Right renal cortex interstitium (tissue), 3 donors: ENCODE measurements around the gene SPEG. TPM values are rescaled to one million over a fixed set of nuclear protein-coding genes. Genes with fewer than 3 reads are reported as not detected.

Experiments used
- DNase-seq, 3 donors: peaks; one replicate each; pipeline ENCODE4 v3.0.0-alpha.2; 2013; ENCODE audit warnings: low read depth in 3 of 3, low spot score in 2 of 3
- polyA plus RNA-seq, 3 donors: library from polyadenylated mRNA; unstranded; fragments of 120-200 nt; gene quantifications; one replicate each; pipeline ENCODE4 v1.2.1, GENCODE V29; 2013; ENCODE audit not compliant: insufficient read length in 3 of 3

Gene SPEG
- polyA plus RNA-seq, 3 donors: 9.2 to 11.2 (median 9.4) TPM

- DNase-seq: no peak
These were observed 56.8 kb downstream of the SPEG start for GRCh38 chr2:219491278-219491963.

- DNase-seq: no peak
These were observed 57.9 kb downstream of the SPEG start for GRCh38 chr2:219492575-219492974.

DNA sequence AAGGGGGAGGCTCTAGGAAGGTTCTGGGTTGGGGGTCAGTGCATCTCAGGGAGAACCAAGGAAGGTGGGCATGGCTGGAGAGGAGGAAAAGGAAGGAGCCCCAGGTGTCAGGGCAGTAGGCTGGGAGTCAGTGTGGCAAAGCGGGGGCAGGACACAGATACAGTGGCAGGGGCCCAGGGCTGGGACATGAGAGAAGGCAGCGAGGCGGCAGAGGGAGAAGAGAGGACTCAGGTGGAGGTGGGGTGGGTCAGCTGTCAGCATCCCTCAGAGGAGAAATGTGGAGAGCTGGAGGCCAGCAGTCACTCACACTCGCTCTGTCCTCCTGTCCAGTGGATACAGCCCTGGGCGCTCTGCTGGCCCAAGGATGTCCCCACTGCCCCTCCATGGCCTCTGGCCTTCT is 58.4 kb downstream of the SPEG start:
- DNase-seq: no peak

DNA sequence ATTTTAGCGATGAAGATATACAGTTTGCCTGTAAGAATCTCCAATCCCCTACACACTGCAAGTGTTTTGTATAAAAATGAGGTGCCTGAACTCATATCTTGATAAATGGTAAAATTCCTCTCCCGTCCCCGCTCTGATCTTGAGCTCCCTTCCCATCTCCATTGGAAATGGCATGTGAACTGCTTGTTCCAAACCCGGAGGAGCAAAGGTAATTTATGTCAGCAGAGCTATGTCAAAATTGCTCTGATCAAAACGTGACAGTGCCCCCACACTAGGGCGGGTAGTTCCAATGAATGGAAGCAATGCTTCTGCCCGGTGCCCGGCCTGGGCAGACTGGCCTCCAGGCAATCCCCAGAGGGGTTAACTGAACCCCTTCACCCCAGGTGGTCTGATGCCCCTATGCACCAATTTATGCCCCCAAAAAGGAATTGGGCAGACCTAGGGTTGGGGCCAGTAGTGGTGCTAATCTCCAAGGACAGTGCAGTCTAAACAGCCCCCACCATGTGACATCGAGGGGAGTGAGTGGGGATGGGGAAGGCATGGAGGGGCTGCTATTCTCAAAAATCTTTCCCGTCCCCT is 60.4 kb downstream of the SPEG start:
- DNase-seq: no peak

- DNase-seq: no peak
These were observed 61.0 kb downstream of the SPEG start for GRCh38 chr2:219495531-219496122.

DNA sequence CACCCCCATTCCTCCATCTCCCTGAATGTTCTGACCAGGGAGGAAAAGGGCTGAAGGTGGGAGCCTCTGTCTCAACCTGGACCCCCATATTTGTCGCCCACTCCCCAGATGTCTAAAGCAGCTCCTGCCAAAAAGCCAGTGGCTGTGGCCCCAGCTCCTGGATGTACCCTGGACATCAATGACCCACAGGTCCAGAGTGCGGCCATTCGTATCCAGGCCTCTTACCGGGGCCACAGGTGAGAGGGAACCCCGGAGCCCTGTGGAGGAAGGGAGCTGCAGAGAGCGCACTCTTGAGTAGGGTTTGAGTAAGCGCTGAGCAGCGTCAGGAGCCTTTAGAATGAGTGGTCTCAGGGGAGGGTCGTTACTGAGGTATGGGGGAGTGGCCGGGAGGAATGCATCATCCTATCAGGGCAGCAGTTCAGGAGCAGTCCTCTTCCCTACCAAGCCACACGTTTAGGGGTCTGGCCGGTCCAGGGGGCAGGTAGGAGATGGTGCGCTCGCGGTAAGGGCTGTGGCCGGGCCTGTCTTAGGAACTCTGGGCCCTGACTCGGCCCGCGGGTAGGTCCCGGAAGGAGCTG is 61.7 kb downstream of the SPEG start:
- no peak for DNase-seq

- no peak for DNase-seq
These were observed 62.3 kb downstream of the SPEG start for GRCh38 chr2:219496825-219497494.

DNA sequence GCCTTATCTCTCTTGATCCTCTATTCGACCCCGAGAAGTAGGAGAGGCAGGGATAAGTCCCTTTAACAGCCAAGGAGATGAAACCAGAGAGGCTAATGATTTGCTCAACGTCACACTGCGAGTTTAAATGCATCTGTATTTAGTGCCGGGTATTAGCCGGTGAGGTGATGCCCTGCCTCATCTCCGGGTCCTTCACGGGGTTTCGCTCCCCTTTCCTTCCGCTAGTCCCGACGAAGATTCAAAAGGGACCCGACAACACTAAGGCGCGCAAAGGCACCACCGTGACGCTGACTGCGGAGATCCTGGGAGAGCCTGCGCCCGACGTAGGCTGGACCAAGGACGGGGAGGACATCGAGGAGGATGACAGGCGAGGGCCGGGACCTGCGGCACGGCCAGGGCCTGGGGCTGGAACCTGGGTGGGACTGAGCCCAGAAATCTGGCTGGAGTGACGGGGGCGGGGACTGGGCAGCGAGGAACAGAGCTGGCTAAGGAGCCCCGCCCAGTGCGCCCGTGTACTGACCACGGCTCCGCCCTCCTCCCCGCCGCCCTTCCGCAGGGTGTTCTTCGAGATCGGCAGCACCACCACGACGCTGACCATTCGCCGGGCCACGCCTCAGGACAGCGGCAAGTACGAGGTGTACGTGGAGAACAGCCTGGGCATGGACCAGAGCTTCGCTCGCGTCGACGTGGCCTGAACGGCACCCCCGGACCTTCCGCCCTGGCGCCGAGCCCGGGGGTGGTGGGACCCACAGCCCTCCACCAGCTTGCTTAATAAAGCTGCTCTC is 63.0 kb downstream of the SPEG start:
- DNase-seq: no peak

DNA sequence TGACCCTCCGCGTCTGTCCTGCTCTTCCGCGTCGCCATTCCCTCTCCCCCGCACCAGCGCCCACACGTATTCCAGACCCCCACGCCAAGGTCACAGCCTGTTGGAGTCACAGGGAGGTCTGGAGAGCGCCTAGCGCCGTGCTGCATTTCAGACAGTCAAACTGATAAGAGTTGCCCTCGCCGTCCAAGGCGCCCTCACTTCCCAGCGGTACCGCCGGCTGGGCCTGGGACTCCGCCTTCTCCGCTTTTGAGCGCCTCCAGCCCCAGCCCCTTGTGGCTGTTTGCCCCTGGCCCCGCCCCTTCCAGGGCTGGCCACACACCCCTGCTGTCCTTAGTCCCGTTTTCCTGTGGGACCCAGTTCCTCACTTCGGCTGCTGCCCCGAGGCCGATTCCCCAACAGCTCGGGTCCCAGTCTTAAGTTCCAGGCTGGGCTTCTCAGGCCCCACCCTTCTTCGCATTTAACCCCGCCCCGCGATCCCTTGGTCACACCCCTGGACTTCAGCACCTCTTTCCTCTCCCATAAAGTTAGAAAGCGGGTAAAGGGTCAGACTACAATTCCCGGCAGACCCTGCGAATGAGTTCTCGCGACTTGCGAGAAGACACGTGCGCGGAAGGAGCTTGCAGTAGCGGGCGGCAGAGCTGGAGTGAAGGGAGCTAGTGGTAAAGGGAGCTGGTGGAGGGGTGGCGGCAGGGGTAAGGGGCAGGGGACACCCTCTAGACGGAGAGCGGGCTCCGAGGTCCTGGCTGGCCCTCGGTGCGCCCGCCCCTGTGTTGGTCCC is 63.8 kb downstream of the SPEG start, which contains the start of gene GMPPA:
TSS of gene GMPPA (plus strand) at position 612 of the 778 bp plus-strand sequence. CDS start 1,085 bp downstream, outside the sequence.
- peak; percentile 93 to 96 (median 95) for DNase-seq

- DNase-seq: no peak
These were observed 64.3 kb downstream of the SPEG start for GRCh38 chr2:219499058-219499307.

DNA sequence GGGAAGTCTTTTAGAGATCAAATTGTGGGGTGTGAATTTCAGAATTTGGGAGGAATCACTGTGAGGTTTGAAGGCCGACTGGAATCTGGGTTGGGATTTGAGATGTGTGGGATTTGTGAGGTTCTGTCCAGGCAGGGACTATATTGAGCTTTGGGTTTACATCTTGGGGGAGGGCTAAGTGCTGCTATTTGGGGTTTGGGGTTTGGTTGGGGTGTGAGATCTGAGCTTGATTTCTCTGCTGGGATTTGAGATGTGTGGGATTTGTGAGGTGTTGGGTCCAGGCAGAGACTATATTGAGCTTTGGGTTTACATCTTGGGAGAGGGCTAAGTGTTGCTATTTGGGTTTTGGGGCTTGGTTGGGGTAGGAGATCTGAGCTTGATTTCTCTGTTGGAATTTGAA is 64.9 kb downstream of the SPEG start:
- DNase-seq: no peak

DNA sequence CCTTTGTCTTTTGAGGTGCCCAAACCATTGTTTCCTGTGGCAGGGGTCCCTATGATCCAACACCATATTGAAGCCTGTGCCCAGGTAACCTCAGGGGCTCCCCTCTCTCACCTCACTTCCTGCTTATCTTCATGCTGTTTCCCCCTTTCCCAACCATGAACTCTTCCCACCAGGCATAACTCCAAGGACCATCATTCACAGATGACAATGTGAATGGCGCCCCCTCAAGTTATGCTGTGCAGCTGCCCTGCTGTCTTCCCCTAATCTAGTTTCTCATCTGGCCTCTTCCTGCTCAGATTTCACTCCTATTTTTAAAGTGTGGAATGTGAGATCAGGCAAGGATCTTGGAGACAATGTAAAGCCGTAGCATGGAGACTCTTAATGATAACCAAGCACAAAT is 65.5 kb downstream of the SPEG start:
- no peak for DNase-seq

DNA sequence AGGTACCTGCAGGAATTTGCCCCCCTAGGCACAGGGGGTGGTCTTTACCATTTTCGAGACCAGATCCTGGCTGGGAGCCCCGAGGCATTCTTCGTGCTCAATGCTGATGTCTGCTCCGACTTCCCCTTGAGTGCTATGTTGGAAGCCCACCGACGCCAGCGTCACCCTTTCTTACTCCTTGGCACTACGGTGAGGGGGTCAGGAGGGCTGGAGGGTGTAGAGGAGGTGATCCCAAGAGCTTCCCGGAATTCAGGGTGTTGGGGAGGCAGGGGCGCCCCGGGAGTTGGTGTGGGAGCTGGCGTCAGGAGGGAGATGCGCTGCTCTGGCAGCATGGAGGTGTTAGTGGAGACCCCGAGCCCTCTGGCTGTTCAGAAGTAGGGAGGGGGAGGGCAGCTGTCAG is 67.2 kb downstream of the SPEG start:
- no peak for DNase-seq

DNA sequence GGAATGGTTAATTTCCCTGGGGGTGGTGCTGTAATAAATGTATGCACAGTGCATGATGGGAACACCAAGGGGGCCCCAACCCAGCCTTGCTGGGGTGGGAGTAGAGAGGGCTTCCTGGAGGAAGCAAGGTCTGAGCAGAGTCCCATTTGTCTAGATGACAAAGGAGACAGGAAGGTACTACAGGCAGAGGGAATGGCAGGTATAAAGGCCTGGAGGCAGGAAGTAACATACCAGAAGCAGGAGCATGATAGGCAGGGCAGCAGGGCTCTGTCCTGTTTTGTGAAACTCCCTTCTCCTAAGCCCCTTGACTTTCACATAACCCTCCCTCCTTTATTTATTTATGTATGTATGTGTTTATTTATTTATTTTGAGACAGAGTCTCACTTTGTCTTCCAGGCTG is 68.0 kb downstream of the SPEG start:
- DNase-seq: no peak

- no peak for DNase-seq
These were observed 70.9 kb downstream of the SPEG start for GRCh38 chr2:219505585-219505984.

DNA sequence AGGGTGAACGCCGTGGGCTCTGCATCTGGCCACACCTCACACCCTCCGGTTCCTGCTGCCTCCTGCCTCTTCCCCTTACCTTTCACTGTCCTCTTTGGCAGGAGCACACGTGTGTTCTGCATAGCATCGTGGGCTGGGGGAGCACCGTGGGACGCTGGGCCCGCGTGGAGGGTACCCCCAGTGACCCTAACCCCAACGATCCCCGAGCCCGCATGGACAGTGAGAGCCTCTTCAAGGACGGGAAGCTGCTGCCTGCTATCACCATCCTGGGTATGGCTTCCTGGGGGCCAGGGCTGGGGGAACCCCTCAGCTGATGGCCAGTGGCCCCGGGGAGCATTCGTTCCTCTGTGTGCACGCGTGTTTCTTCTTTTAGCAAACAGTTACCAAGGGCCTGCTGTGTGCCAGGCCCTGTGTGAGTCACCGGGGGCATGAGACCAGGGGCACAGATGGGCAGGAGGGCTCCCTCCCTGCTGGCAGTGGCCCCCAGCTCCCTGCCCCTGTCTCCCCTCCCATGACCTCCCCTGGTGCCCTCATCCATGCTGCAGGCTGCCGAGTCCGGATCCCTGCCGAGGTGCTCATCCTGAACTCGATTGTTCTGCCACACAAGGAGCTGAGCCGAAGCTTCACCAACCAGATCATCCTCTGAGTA is 71.6 kb downstream of the SPEG start:
- no peak for DNase-seq

- DNase-seq: no peak
These were observed 72.3 kb downstream of the SPEG start for GRCh38 chr2:219506802-219507526.

GRCh38 chr2:219507581-219508443 is 73.2 kb downstream of the SPEG start:
- no peak for DNase-seq
